IPS-18c (cell line): Measurements from ENCODE around the gene OR2V2.

ENCODE experiments used
- H3K4me3 ChIP-seq: 2 replicates; pipeline ENCODE4 v1.7.0; 2013; ENCODE audit warnings: low read depth, mild to moderate bottlenecking, low read length, moderate library complexity; ENCODE audit not compliant: insufficient read depth
- H3K9me3 ChIP-seq: one replicate; pipeline ENCODE4 v1.6.1; 2013; ENCODE audit warnings: mild to moderate bottlenecking, low read length, moderate library complexity; ENCODE audit not compliant: control insufficient read depth, insufficient read depth

Gene OR2V2

GRCh38 chr5:181133083-181133482 lies 14.3 kb upstream of the OR2V2 start:
- Histone ChIP-seq H3K9me3 (no peaks in the 10 kb centered on the region), H3K4me3 (no peak overlapping the region)

GRCh38 chr5:181133610-181134231 lies 13.7 kb upstream of the OR2V2 start:
- H3K9me3 ChIP-seq = no peaks in the 10 kb centered on the region
- no peak overlapping the region for H3K4me3 ChIP-seq

- no peaks in the 10 kb centered on the region for H3K9me3 ChIP-seq
- no peak overlapping the region for H3K4me3 ChIP-seq
These were observed 13.1 kb upstream of the OR2V2 start for GRCh38 chr5:181134259-181134658.

GRCh38 chr5:181136361-181136955 lies 10.9 kb upstream of the OR2V2 start:
- Histone ChIP-seq H3K9me3 (no peaks in the 10 kb centered on the region), H3K4me3 (no peak overlapping the region)

- no peaks in the 10 kb centered on the region for H3K9me3 ChIP-seq
These were observed 9.1 kb upstream of the OR2V2 start for GRCh38 chr5:181138258-181138657.

GRCh38 chr5:181140766-181141165 lies 6.6 kb upstream of the OR2V2 start:
- no peaks in the 10 kb centered on the region for H3K9me3 ChIP-seq
- no peak overlapping the region for H3K4me3 ChIP-seq

More at GRCh38 chr5:181138258-181138657, 9.1 kb upstream of the OR2V2 start:
- no peak overlapping the region for H3K4me3 ChIP-seq

- H3K9me3 ChIP-seq = no peaks in the 10 kb centered on the region
- no peak overlapping the region for H3K4me3 ChIP-seq
These were observed 5.3 kb upstream of the OR2V2 start for GRCh38 chr5:181142054-181142453.

- Histone ChIP-seq H3K4me3 (no peak overlapping the region), H3K9me3 (no peaks in the 10 kb centered on the region)
These were observed 2.3 kb upstream of the OR2V2 start for GRCh38 chr5:181145133-181145532.

GRCh38 chr5:181149355-181149754 lies 2.0 kb downstream of the OR2V2 start:
- no peaks in the 10 kb centered on the region for H3K9me3 ChIP-seq
- no peak overlapping the region for H3K4me3 ChIP-seq

- Histone ChIP-seq H3K9me3 (no peaks in the 10 kb centered on the region), H3K4me3 (no peak overlapping the region)
These were observed 2.7 kb downstream of the OR2V2 start for GRCh38 chr5:181149806-181150733.

- H3K4me3 ChIP-seq = no peak overlapping the region
These were observed 3.8 kb downstream of the OR2V2 start for GRCh38 chr5:181151146-181151545.

GRCh38 chr5:181152406-181152805 lies 5.0 kb downstream of the OR2V2 start:
- Histone ChIP-seq H3K9me3 (no peaks in the 10 kb centered on the region), H3K4me3 (no peak overlapping the region)

More at GRCh38 chr5:181151146-181151545, 3.8 kb downstream of the OR2V2 start:
- no peaks in the 10 kb centered on the region for H3K9me3 ChIP-seq

- Histone ChIP-seq H3K4me3 (no peak overlapping the region), H3K9me3 (no peaks in the 10 kb centered on the region)
These were observed 6.4 kb downstream of the OR2V2 start for GRCh38 chr5:181153814-181154213.

- Histone ChIP-seq H3K4me3 (no peak overlapping the region), H3K9me3 (no peaks in the 10 kb centered on the region)
These were observed 9.4 kb downstream of the OR2V2 start for GRCh38 chr5:181156758-181157157.

GRCh38 chr5:181158869-181159268 lies 11.5 kb downstream of the OR2V2 start:
- Histone ChIP-seq H3K4me3 (no peak overlapping the region), H3K9me3 (no peaks in the 10 kb centered on the region)

GRCh38 chr5:181159286-181160151 lies 12.1 kb downstream of the OR2V2 start:
- Histone ChIP-seq H3K4me3 (no peak overlapping the region), H3K9me3 (no peaks in the 10 kb centered on the region)

GRCh38 chr5:181160152-181160754 lies 12.9 kb downstream of the OR2V2 start:
- no peaks in the 10 kb centered on the region for H3K9me3 ChIP-seq
- peak overlapping the region; percentile 53; the same call in 1 of the 2 replicates for H3K4me3 ChIP-seq
